Glutamatergic neuron (in vitro differentiated cells): ENCODE results near the gene HNRNPC. TPM values are rescaled to one million over a fixed set of nuclear protein-coding genes. Genes with fewer than 3 reads are reported as not detected.

Source experiments
- DNase-seq: peaks from one replicate; pipeline ENCODE4 v3.0.0; 2022
- H3K27ac Mint-ChIP-seq: one replicate; pipeline ENCODE4 v1.8.0; 2020; ENCODE audit warnings: mild to moderate bottlenecking, mixed read lengths, inconsistent platforms; ENCODE audit not compliant: unreplicated experiment
- H3K27me3 Mint-ChIP-seq: one replicate; pipeline ENCODE4 v1.8.0; 2020; ENCODE audit warnings: mild to moderate bottlenecking, moderate library complexity, mixed read lengths, inconsistent platforms; ENCODE audit not compliant: unreplicated experiment
- H3K36me3 Mint-ChIP-seq: one replicate; pipeline ENCODE4 v1.8.0; 2020; ENCODE audit warnings: mild to moderate bottlenecking, mixed read lengths, inconsistent platforms; ENCODE audit not compliant: unreplicated experiment
- H3K4me1 Mint-ChIP-seq: one replicate; pipeline ENCODE4 v1.8.0; 2020; ENCODE audit warnings: mild to moderate bottlenecking, low read depth, mixed read lengths, inconsistent platforms; ENCODE audit not compliant: unreplicated experiment
- H3K4me3 Mint-ChIP-seq: one replicate; pipeline ENCODE4 v1.8.0; 2020; ENCODE audit warnings: mild to moderate bottlenecking, mixed read lengths, inconsistent platforms; ENCODE audit not compliant: unreplicated experiment
- H3K9me3 Mint-ChIP-seq: one replicate; pipeline ENCODE4 v1.8.0; 2020; ENCODE audit warnings: mild to moderate bottlenecking, moderate library complexity, mixed read lengths, inconsistent platforms; ENCODE audit not compliant: unreplicated experiment
- CTCF ChIP-seq: fragments of 200-600 bp; sonication (generic); IDR thresholded peaks from one replicate; pipeline ENCODE4 v1.5.0; 2021; ENCODE audit not compliant: partially characterized antibody, unreplicated experiment
- total RNA-seq: library from RNA; stranded (reverse); fragmentation: NEBNext Ultra II Directional; extraction: Animal tissue kit (Norgen Biotek cat#: 25700); gene quantifications from one replicate; pipeline ENCODE4 v1.2.1, GENCODE V29; 2021; ENCODE audit not compliant: unreplicated experiment

Gene HNRNPC
- total RNA-seq, 1 donor from 2014 or later, result 514 TPM

- no peak for TF ChIP-seq CTCF
- no peak for DNase-seq
- Mint-ChIP-seq H3K4me1 (peaks cover 10% of the 10 kb centered on the region), H3K27ac (no peak overlapping the region), H3K36me3 (no peaks in the 10 kb centered on the region), H3K4me3 (no peak overlapping the region), H3K27me3 (peaks cover 3% of the 10 kb centered on the region), H3K9me3 (no peaks in the 10 kb centered on the region)
Measured at GRCh38 chr14:21252149-21252548, 17.1 kb downstream of the HNRNPC start.

GRCh38 chr14:21251215-21251614 is 18.0 kb downstream of the HNRNPC start:
- Mint-ChIP-seq H3K9me3 (no peaks in the 10 kb centered on the region), H3K4me1 (peaks cover 7% of the 10 kb centered on the region), H3K27me3 (peaks cover 3% of the 10 kb centered on the region), H3K27ac (no peak overlapping the region), H3K36me3 (no peaks in the 10 kb centered on the region), H3K4me3 (no peak overlapping the region)
- no peak for TF ChIP-seq CTCF
- DNase-seq, result no peak

- H3K27ac Mint-ChIP-seq, result peak overlapping the region; percentile 28
- H3K36me3 Mint-ChIP-seq, result no peaks in the 10 kb centered on the region
- no peak overlapping the region for H3K4me3 Mint-ChIP-seq
- no peak for DNase-seq
- peaks cover 3% of the 10 kb centered on the region for H3K27me3 Mint-ChIP-seq
- H3K9me3 Mint-ChIP-seq, result peaks cover 1% of the 10 kb centered on the region
- no peak for TF ChIP-seq CTCF
- peaks cover 2% of the 10 kb centered on the region for H3K4me1 Mint-ChIP-seq
Measured at GRCh38 chr14:21248739-21249411, 20.4 kb downstream of the HNRNPC start.

GRCh38 chr14:21248338-21248737 is 20.9 kb downstream of the HNRNPC start:
- DNase-seq, result no peak
- Mint-ChIP-seq H3K4me3 (no peak overlapping the region), H3K9me3 (peaks cover 1% of the 10 kb centered on the region), H3K27ac (no peak overlapping the region), H3K4me1 (peaks cover 2% of the 10 kb centered on the region), H3K36me3 (no peaks in the 10 kb centered on the region), H3K27me3 (peaks cover 3% of the 10 kb centered on the region)
- no peak for TF ChIP-seq CTCF

- Mint-ChIP-seq H3K27me3 (peaks cover 3% of the 10 kb centered on the region), H3K4me3 (no peak overlapping the region), H3K4me1 (peaks cover 2% of the 10 kb centered on the region), H3K36me3 (no peaks in the 10 kb centered on the region), H3K9me3 (peaks cover 1% of the 10 kb centered on the region), H3K27ac (no peak overlapping the region)
- TF ChIP-seq CTCF, result no peak
- DNase-seq, result no peak
Measured at GRCh38 chr14:21245813-21246212, 23.4 kb downstream of the HNRNPC start.
